Measurements from ENCODE around the gene PAIP2.

The PAIP2 gene

DNA sequence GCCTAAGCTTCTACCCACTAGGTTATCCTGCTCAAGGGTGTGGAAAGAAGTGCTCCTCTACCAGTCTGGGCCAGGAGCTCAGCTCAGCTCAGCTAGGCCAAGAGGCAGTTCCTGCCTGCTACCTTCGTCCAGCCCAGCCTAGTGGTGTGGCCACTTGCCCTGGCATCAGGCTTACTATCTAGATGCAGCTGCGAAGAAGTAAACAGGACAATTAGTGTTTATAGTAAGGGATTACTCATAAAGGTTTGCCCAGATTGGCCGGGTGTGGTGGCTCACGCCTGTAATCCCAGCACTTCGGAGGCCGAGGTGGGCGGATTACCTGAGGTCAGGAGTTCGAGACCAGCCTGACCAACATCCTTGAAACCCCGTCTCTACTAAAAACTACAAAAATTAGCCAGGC is 75.0 kb downstream of the PAIP2 start:
- no peak overlapping the region for H3K4me3 ChIP-seq (replicated peaks; ENCODE audit: low read depth, low read length)
- TF ChIP-seq, protein P1, sequence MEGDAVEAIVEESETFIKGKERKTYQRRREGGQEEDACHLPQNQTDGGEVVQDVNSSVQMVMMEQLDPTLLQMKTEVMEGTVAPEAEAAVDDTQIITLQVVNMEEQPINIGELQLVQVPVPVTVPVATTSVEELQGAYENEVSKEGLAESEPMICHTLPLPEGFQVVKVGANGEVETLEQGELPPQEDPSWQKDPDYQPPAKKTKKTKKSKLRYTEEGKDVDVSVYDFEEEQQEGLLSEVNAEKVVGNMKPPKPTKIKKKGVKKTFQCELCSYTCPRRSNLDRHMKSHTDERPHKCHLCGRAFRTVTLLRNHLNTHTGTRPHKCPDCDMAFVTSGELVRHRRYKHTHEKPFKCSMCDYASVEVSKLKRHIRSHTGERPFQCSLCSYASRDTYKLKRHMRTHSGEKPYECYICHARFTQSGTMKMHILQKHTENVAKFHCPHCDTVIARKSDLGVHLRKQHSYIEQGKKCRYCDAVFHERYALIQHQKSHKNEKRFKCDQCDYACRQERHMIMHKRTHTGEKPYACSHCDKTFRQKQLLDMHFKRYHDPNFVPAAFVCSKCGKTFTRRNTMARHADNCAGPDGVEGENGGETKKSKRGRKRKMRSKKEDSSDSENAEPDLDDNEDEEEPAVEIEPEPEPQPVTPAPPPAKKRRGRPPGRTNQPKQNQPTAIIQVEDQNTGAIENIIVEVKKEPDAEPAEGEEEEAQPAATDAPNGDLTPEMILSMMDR (IDR thresholded peaks at IDR 0.05; ENCODE audit: low read depth, low read length, missing control alignments) = no peak
- DNase-seq (ENCODE audit: extremely low read depth, low read depth) = no peak

- TF ChIP-seq, protein P1 (IDR thresholded peaks at IDR 0.05; ENCODE audit: low read depth, low read length, missing control alignments) = no peak
- no peak for DNase-seq (ENCODE audit: extremely low read depth, low read depth)
- no peak overlapping the region for H3K4me3 ChIP-seq (replicated peaks; ENCODE audit: low read depth, low read length)
These were observed 75.6 kb downstream of the PAIP2 start for GRCh38 chr5:139417214-139417613.

DNA sequence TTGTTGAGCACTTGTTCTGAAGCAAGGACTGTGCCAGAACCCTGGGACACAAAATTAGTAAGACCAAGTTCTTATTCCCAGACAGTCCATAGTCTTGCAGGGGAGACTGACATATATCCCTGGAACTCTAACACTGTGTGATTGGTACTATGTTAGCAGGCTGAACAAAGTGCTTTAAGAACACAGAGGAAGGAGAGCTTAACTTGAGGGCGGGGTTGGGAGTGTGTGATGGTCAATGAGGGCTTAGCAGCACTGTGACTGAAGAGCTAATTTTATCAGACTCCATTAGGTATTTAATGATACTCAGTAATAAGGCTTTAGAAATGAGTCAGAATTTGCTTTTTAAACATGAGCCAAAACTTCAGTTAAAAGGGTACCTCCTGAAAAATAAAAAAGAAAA is 77.1 kb downstream of the PAIP2 start:
- H3K4me3 ChIP-seq (replicated peaks; ENCODE audit: low read depth, low read length) = no peak overlapping the region
- TF ChIP-seq, protein P1 (IDR thresholded peaks at IDR 0.05; ENCODE audit: low read depth, low read length, missing control alignments) = no peak
- no peak for DNase-seq (ENCODE audit: extremely low read depth, low read depth)

All from HFF-Myc (cell line).